ENCODE measurements around the gene TMEM38A.
"Not testable (repeated sequence)": the region's sequence is repeated elsewhere in the genome, so short reads cannot be mapped to it uniquely, and the experiment has no call there.

DNA sequence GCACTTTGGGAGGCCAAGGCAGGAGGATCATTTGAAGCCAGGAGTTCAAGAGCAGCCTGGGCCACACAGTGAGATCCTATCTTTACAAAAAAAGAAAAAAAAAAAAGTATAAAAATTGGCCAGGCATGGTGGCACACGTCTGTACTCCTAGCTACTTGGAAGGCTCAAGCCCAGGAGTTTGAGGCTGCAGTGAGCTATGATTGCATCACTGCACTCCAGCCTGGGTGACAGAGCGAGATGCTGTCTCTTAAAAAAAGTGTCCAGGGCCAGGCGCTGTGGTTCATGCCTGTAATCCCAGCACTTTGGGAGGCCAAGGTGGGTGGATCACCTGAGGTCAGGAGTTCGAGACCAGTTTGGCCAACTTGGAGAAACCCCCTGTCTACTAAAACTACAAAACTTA is 12.9 kb downstream of the TMEM38A start:
- TF ChIP-seq RAD21 (conservative IDR thresholded peaks at IDR 0.05); EP300 (conservative IDR thresholded peaks at IDR 0.05; ENCODE audit: poor library complexity, severe bottlenecking); SMC3 (conservative IDR thresholded peaks at IDR 0.05; ENCODE audit: poor library complexity): not testable (repeated sequence)
- TF ChIP-seq, protein P1, sequence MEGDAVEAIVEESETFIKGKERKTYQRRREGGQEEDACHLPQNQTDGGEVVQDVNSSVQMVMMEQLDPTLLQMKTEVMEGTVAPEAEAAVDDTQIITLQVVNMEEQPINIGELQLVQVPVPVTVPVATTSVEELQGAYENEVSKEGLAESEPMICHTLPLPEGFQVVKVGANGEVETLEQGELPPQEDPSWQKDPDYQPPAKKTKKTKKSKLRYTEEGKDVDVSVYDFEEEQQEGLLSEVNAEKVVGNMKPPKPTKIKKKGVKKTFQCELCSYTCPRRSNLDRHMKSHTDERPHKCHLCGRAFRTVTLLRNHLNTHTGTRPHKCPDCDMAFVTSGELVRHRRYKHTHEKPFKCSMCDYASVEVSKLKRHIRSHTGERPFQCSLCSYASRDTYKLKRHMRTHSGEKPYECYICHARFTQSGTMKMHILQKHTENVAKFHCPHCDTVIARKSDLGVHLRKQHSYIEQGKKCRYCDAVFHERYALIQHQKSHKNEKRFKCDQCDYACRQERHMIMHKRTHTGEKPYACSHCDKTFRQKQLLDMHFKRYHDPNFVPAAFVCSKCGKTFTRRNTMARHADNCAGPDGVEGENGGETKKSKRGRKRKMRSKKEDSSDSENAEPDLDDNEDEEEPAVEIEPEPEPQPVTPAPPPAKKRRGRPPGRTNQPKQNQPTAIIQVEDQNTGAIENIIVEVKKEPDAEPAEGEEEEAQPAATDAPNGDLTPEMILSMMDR (IDR thresholded peaks at IDR 0.05; ENCODE audit: poor library complexity, severe bottlenecking): not testable (repeated sequence)
- TF ChIP-seq, protein P2, sequence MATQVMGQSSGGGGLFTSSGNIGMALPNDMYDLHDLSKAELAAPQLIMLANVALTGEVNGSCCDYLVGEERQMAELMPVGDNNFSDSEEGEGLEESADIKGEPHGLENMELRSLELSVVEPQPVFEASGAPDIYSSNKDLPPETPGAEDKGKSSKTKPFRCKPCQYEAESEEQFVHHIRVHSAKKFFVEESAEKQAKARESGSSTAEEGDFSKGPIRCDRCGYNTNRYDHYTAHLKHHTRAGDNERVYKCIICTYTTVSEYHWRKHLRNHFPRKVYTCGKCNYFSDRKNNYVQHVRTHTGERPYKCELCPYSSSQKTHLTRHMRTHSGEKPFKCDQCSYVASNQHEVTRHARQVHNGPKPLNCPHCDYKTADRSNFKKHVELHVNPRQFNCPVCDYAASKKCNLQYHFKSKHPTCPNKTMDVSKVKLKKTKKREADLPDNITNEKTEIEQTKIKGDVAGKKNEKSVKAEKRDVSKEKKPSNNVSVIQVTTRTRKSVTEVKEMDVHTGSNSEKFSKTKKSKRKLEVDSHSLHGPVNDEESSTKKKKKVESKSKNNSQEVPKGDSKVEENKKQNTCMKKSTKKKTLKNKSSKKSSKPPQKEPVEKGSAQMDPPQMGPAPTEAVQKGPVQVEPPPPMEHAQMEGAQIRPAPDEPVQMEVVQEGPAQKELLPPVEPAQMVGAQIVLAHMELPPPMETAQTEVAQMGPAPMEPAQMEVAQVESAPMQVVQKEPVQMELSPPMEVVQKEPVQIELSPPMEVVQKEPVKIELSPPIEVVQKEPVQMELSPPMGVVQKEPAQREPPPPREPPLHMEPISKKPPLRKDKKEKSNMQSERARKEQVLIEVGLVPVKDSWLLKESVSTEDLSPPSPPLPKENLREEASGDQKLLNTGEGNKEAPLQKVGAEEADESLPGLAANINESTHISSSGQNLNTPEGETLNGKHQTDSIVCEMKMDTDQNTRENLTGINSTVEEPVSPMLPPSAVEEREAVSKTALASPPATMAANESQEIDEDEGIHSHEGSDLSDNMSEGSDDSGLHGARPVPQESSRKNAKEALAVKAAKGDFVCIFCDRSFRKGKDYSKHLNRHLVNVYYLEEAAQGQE (IDR thresholded peaks at IDR 0.05; ENCODE audit: borderline replicate concordance): not testable (repeated sequence)

Measured in neural cell (in vitro differentiated cells).